Measurements from ENCODE around the gene LRRN2. TPM values are rescaled to one million over a fixed set of nuclear protein-coding genes. Genes with fewer than 3 reads are reported as not detected.

Gene LRRN2
- total and polyA plus RNA-seq, 8 donors = 0.43 to 4.1 (median 1.0) TPM; not detected in 2

DNA sequence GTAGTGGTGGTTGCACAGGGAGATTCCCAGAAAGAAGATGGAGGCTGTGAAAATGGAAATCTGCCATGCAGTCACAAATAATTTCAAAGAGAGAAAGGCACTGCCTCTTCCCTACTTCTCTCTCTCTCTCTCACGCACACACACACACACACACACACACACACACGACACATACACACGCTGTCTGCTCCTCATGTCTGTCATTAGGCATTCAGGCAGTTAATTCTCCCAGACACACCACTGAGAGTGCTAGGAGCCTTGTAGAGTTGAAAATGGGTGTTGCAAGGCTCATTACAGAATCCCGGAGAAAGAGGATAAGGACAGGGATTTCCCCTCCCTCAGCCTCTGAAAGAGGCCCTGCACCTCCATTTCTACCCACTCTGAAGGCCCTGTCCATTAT lies 47.8 kb upstream of the LRRN2 start:
- DNase-seq = no peak
- peaks cover 0 to 5% (median 3%) of the 10 kb centered on the region in 4 donors for H3K9me3 ChIP-seq
- WGBS, 5 donors = 50 to 69% (median 57%) methylated on average over 4 of the region's 4 CpGs
- H3K27ac ChIP-seq = no peak overlapping the region
- intact Hi-C loops (cut with DNase I; ENCODE audit: low total_unique reads) = no loop called here
- peaks cover 0 to 37% (median 0%) of the 10 kb centered on the region in 3 donors for H3K27me3 ChIP-seq
- H3K36me3 ChIP-seq = no peaks in the 10 kb centered on the region
- no peak overlapping the region for H3K4me3 ChIP-seq
- H3K4me1 ChIP-seq = no peaks in the 10 kb centered on the region
- TF ChIP-seq EP300 (IDR thresholded peaks at IDR 0.05) (no peak), POLR2AphosphoS5 (IDR thresholded peaks at IDR 0.05) (no peak), POLR2A (IDR thresholded peaks at IDR 0.05) (no peak)
- TF ChIP-seq, protein P1, sequence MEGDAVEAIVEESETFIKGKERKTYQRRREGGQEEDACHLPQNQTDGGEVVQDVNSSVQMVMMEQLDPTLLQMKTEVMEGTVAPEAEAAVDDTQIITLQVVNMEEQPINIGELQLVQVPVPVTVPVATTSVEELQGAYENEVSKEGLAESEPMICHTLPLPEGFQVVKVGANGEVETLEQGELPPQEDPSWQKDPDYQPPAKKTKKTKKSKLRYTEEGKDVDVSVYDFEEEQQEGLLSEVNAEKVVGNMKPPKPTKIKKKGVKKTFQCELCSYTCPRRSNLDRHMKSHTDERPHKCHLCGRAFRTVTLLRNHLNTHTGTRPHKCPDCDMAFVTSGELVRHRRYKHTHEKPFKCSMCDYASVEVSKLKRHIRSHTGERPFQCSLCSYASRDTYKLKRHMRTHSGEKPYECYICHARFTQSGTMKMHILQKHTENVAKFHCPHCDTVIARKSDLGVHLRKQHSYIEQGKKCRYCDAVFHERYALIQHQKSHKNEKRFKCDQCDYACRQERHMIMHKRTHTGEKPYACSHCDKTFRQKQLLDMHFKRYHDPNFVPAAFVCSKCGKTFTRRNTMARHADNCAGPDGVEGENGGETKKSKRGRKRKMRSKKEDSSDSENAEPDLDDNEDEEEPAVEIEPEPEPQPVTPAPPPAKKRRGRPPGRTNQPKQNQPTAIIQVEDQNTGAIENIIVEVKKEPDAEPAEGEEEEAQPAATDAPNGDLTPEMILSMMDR (IDR thresholded peaks at IDR 0.05) = no peak

DNA sequence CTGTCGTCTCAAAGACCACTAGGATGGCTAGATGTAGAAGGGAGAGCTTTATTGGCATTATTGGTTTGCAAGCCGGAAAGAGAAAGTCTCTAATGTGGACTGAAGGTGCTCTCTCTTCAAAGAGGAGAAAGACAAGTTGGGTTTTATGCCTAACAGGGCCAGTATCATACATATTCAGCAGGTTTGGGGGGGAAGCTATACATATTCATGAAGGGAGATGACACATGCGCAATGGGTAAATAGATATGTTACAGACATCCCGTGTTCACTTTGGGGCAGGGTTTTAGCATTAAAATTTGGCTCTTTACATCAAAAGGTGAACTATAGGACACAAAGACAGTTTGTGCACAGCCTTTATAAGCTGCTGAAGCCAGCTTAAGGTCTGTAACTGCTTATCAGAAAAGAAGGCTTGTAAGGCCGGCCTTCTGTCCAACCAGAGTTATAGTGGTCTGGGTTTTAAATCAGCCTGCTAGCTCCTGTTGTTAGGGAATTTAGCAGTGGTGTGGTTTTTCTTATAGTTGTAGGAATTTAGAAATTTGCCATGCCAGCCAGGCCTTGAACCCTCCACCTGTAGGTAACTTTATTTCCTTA lies 46.5 kb upstream of the LRRN2 start:
- Histone ChIP-seq H3K4me3 (no peak overlapping the region), H3K27me3 (peaks cover 0 to 37% (median 0%) of the 10 kb centered on the region in 3 donors), H3K27ac (no peak overlapping the region), H3K9me3 (no peaks in the 10 kb centered on the region), H3K36me3 (no peaks in the 10 kb centered on the region), H3K4me1 (no peaks in the 10 kb centered on the region)
- DNase-seq = no peak
- intact Hi-C loops (cut with DNase I; ENCODE audit: low total_unique reads) = no loop called here
- TF ChIP-seq POLR2A (IDR thresholded peaks at IDR 0.05) = no peak
- TF ChIP-seq, protein P1 (IDR thresholded peaks at IDR 0.05) = no peak
- TF ChIP-seq POLR2AphosphoS5 (IDR thresholded peaks at IDR 0.05) = no peak
- TF ChIP-seq EP300 (IDR thresholded peaks at IDR 0.05) = no peak
- 78 to 90% (median 86%) methylated on average over 5 of the region's 5 CpGs for WGBS, 5 donors

DNA sequence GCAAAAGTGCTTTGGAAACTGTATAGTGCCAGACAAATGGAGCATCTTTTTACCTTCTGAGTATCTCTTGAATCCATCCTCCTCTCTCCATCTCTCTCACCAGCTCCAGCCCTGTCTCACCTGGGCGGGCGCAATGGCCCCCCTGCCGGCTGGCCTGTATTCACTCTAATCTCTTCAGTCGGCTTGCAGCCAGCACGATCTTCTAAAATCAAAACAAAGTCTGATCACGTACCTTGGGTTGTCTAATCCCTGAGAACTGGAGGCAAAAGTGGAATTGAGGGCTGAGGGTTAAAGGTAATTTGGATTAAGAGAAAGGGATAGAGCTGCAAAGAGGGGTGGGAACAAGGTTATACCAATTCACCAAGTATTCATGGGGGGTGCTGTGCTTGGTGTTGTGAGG lies 46.0 kb upstream of the LRRN2 start:
- Histone ChIP-seq H3K4me1 (no peaks in the 10 kb centered on the region), H3K27ac (no peak overlapping the region), H3K9me3 (no peaks in the 10 kb centered on the region), H3K4me3 (no peak overlapping the region), H3K27me3 (peaks cover 0 to 37% (median 0%) of the 10 kb centered on the region in 3 donors), H3K36me3 (no peaks in the 10 kb centered on the region)
- intact Hi-C loops (cut with DNase I; ENCODE audit: low total_unique reads) = no loop called here
- 24 to 42% (median 29%) methylated on average over 6 of the region's 6 CpGs for WGBS, 5 donors
- DNase-seq = no peak
- TF ChIP-seq EP300 (IDR thresholded peaks at IDR 0.05) (no peak), POLR2AphosphoS5 (IDR thresholded peaks at IDR 0.05) (no peak), POLR2A (IDR thresholded peaks at IDR 0.05) (no peak)
- TF ChIP-seq, protein P1 (IDR thresholded peaks at IDR 0.05) = no peak

DNA sequence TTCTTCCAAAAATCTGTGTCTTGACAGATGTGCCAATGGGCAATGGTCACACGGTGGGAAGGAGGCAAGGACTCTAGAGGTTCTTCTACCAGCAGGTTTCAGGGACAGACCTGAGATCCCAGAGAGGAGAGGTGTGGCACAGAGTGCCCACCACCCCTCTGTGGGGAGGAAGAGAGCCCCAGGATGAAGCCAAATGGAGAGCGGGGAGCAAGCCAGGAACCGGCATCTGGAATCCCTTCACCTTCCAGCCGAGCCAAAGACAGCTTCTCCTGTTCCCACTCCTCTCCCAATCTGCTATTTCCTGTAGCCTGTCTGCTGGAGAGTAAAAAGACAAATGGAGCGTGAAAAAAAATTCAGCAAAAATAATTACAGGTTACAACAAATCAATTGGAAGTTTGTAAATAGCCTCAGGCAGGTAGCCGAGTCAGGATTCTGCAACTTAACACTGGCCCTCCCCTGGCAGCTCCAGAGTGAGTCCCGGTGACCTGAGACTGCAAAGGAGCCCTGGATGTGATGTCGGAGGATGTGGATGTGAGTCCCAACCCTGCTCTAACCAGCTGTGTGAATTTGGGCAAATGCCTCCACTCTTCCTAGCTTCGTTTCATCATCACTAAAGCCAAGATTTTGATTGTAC lies 45.4 kb upstream of the LRRN2 start:
- Histone ChIP-seq H3K4me1 (peaks cover 0 to 5% (median 1%) of the 10 kb centered on the region in 4 donors), H3K36me3 (no peaks in the 10 kb centered on the region), H3K9me3 (no peaks in the 10 kb centered on the region), H3K27ac (no peak overlapping the region), H3K4me3 (no peak overlapping the region), H3K27me3 (peaks cover 0 to 37% (median 0%) of the 10 kb centered on the region in 3 donors)
- TF ChIP-seq, protein P1 (IDR thresholded peaks at IDR 0.05) = no peak
- TF ChIP-seq POLR2AphosphoS5 (IDR thresholded peaks at IDR 0.05) = no peak
- no peak for TF ChIP-seq EP300 (IDR thresholded peaks at IDR 0.05)
- TF ChIP-seq POLR2A (IDR thresholded peaks at IDR 0.05) = no peak
- 53 to 65% (median 60%) methylated on average over 9 of the region's 9 CpGs for WGBS, 5 donors
- no peak for DNase-seq
- intact Hi-C loops (cut with DNase I; ENCODE audit: low total_unique reads) = no loop called here

All from stomach (tissue), 9 donors.